ENCODE results near the gene RENBP. TPM values are rescaled to one million over a fixed set of nuclear protein-coding genes. Genes with fewer than 3 reads are reported as not detected.

Gene RENBP
- total and polyA plus RNA-seq, 9 of the 15 experiments (the other 6 are each of a cell fraction or from before 2014, with no cell fraction given) = 0.07 to 14.8 (median 10.6) TPM; not detected in 1

DNA sequence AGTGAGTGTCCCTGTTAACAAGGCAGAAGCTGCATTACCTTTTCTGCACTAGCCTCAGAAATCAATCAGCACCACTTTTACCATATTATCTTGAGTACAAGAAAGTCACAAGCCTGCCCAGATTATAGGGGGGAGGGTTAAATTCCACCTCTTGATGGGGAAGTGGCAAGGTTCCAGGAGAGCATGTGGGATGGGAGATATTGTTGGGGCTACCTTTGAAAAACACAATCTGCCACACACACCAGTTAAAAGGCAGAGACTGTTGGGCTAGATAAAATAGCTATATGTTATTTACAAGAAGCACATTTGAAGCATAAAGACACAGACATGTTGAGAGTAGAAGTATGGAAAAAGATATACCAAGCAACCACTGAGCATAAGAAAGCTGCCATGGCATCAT lies 46.5 kb downstream of the RENBP start (continued):
- TF ChIP-seq, protein P1, sequence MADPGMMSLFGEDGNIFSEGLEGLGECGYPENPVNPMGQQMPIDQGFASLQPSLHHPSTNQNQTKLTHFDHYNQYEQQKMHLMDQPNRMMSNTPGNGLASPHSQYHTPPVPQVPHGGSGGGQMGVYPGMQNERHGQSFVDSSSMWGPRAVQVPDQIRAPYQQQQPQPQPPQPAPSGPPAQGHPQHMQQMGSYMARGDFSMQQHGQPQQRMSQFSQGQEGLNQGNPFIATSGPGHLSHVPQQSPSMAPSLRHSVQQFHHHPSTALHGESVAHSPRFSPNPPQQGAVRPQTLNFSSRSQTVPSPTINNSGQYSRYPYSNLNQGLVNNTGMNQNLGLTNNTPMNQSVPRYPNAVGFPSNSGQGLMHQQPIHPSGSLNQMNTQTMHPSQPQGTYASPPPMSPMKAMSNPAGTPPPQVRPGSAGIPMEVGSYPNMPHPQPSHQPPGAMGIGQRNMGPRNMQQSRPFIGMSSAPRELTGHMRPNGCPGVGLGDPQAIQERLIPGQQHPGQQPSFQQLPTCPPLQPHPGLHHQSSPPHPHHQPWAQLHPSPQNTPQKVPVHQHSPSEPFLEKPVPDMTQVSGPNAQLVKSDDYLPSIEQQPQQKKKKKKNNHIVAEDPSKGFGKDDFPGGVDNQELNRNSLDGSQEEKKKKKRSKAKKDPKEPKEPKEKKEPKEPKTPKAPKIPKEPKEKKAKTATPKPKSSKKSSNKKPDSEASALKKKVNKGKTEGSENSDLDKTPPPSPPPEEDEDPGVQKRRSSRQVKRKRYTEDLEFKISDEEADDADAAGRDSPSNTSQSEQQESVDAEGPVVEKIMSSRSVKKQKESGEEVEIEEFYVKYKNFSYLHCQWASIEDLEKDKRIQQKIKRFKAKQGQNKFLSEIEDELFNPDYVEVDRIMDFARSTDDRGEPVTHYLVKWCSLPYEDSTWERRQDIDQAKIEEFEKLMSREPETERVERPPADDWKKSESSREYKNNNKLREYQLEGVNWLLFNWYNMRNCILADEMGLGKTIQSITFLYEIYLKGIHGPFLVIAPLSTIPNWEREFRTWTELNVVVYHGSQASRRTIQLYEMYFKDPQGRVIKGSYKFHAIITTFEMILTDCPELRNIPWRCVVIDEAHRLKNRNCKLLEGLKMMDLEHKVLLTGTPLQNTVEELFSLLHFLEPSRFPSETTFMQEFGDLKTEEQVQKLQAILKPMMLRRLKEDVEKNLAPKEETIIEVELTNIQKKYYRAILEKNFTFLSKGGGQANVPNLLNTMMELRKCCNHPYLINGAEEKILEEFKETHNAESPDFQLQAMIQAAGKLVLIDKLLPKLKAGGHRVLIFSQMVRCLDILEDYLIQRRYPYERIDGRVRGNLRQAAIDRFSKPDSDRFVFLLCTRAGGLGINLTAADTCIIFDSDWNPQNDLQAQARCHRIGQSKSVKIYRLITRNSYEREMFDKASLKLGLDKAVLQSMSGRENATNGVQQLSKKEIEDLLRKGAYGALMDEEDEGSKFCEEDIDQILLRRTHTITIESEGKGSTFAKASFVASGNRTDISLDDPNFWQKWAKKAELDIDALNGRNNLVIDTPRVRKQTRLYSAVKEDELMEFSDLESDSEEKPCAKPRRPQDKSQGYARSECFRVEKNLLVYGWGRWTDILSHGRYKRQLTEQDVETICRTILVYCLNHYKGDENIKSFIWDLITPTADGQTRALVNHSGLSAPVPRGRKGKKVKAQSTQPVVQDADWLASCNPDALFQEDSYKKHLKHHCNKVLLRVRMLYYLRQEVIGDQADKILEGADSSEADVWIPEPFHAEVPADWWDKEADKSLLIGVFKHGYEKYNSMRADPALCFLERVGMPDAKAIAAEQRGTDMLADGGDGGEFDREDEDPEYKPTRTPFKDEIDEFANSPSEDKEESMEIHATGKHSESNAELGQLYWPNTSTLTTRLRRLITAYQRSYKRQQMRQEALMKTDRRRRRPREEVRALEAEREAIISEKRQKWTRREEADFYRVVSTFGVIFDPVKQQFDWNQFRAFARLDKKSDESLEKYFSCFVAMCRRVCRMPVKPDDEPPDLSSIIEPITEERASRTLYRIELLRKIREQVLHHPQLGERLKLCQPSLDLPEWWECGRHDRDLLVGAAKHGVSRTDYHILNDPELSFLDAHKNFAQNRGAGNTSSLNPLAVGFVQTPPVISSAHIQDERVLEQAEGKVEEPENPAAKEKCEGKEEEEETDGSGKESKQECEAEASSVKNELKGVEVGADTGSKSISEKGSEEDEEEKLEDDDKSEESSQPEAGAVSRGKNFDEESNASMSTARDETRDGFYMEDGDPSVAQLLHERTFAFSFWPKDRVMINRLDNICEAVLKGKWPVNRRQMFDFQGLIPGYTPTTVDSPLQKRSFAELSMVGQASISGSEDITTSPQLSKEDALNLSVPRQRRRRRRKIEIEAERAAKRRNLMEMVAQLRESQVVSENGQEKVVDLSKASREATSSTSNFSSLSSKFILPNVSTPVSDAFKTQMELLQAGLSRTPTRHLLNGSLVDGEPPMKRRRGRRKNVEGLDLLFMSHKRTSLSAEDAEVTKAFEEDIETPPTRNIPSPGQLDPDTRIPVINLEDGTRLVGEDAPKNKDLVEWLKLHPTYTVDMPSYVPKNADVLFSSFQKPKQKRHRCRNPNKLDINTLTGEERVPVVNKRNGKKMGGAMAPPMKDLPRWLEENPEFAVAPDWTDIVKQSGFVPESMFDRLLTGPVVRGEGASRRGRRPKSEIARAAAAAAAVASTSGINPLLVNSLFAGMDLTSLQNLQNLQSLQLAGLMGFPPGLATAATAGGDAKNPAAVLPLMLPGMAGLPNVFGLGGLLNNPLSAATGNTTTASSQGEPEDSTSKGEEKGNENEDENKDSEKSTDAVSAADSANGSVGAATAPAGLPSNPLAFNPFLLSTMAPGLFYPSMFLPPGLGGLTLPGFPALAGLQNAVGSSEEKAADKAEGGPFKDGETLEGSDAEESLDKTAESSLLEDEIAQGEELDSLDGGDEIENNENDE (IDR thresholded peaks at IDR 0.05; ENCODE audit: low read depth, low read length) = no peak
- TF ChIP-seq NEUROD1 (IDR thresholded peaks at IDR 0.05; ENCODE audit: borderline replicate concordance, low read depth, low read length, partially characterized antibody) (peak; percentile 73), MBD2 (IDR thresholded peaks at IDR 0.05; ENCODE audit: borderline replicate concordance, low read depth) (peak; percentile 69), ATF3 (IDR thresholded peaks at IDR 0.05) (peak; percentile 43; the same call in 1 of the 2 replicates), ATF3 (CRISPR knock-in tag; conservative IDR thresholded peaks at IDR 0.05) (no peak), RNF2 (IDR thresholded peaks at IDR 0.05) (peak; percentile 66; the same call in 1 of the 2 replicates), ZNF175 (CRISPR knock-in tag; IDR thresholded peaks at IDR 0.05; ENCODE audit: low read depth) (peak; percentile 67; the same call in 1 of the 2 replicates), HES1 (IDR thresholded peaks at IDR 0.05; ENCODE audit: low read depth) (peak; percentile 97), ZKSCAN8 (CRISPR knock-in tag; IDR thresholded peaks at IDR 0.05) (peak; percentile 83), TBP (optimal IDR thresholded peaks at IDR 0.05; ENCODE audit: low read depth, low read length) (no peak)
- TF ChIP-seq, protein P2, sequence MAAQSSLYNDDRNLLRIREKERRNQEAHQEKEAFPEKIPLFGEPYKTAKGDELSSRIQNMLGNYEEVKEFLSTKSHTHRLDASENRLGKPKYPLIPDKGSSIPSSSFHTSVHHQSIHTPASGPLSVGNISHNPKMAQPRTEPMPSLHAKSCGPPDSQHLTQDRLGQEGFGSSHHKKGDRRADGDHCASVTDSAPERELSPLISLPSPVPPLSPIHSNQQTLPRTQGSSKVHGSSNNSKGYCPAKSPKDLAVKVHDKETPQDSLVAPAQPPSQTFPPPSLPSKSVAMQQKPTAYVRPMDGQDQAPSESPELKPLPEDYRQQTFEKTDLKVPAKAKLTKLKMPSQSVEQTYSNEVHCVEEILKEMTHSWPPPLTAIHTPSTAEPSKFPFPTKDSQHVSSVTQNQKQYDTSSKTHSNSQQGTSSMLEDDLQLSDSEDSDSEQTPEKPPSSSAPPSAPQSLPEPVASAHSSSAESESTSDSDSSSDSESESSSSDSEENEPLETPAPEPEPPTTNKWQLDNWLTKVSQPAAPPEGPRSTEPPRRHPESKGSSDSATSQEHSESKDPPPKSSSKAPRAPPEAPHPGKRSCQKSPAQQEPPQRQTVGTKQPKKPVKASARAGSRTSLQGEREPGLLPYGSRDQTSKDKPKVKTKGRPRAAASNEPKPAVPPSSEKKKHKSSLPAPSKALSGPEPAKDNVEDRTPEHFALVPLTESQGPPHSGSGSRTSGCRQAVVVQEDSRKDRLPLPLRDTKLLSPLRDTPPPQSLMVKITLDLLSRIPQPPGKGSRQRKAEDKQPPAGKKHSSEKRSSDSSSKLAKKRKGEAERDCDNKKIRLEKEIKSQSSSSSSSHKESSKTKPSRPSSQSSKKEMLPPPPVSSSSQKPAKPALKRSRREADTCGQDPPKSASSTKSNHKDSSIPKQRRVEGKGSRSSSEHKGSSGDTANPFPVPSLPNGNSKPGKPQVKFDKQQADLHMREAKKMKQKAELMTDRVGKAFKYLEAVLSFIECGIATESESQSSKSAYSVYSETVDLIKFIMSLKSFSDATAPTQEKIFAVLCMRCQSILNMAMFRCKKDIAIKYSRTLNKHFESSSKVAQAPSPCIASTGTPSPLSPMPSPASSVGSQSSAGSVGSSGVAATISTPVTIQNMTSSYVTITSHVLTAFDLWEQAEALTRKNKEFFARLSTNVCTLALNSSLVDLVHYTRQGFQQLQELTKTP (IDR thresholded peaks at IDR 0.05; ENCODE audit: low read depth in 1 of 2, partially characterized antibody in 2 of 2) = peak in 1 of 2 experiments; percentile 90
